ENCODE measurements around the gene SLIT1. TPM values are rescaled to one million over a fixed set of nuclear protein-coding genes. Genes with fewer than 3 reads are reported as not detected.

SLIT1 gene
- total RNA-seq, 4 donors from 2014 or later: 0.04 to 0.13 TPM; not detected in 2

DNA sequence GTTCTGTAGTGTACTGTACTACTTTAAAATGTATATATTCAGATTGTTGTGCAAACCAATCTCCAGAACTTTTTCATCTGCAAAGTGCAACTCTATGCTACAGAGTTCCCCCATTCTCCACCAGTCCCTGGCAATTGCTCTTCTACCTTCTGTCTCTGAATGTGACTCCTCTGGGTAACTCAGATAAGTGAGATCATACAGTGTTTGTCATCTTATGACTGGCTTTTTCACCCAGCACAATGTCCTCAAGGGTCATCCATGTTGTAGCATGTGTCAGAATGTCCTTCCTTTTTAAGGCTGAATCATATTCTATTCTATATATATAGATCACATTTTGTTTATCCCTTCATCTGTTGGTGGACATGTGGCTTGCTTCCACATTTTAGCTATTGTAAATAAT, 10.8 kb downstream of the SLIT1 start:
- no peak for ATAC-seq
- TF ChIP-seq POLR2AphosphoS5 (IDR thresholded peaks at IDR 0.05) (no peak), EP300 (IDR thresholded peaks at IDR 0.05) (no peak), POLR2A (IDR thresholded peaks at IDR 0.05) (no peak), CTCF (IDR thresholded peaks at IDR 0.05) (no peak)

GRCh38 chr10:97174276-97174775, 11.4 kb downstream of the SLIT1 start:
- TF ChIP-seq POLR2AphosphoS5 (IDR thresholded peaks at IDR 0.05) (no peak), CTCF (IDR thresholded peaks at IDR 0.05) (no peak), POLR2A (IDR thresholded peaks at IDR 0.05) (no peak), EP300 (IDR thresholded peaks at IDR 0.05) (no peak)

More for the DNA sequence above, 10.8 kb downstream of the SLIT1 start:
- H3K36me3 ChIP-seq: no peaks in the 10 kb centered on the region
- H3K4me1 ChIP-seq: peaks cover 0 to 7% (median 0%) of the 10 kb centered on the region in 3 donors
- H3K27ac ChIP-seq: no peak overlapping the region
- no peaks in the 10 kb centered on the region for H3K9me3 ChIP-seq
- no peak overlapping the region for H3K4me3 ChIP-seq
- H3K27me3 ChIP-seq: peaks cover 67% of the 10 kb centered on the region

GRCh38 chr10:97173036-97173435, 12.7 kb downstream of the SLIT1 start:
- Histone ChIP-seq H3K27me3 (peaks cover 60% of the 10 kb centered on the region), H3K36me3 (no peaks in the 10 kb centered on the region), H3K4me1 (no peaks in the 10 kb centered on the region), H3K27ac (no peak overlapping the region), H3K4me3 (no peak overlapping the region), H3K9me3 (no peaks in the 10 kb centered on the region)
- no peak for ATAC-seq
- WGBS, 2 donors (ENCODE audit: low coverage in 1 of 2): 60 to 92% methylated on average over 1 to 2 of the region's 6 CpGs
- TF ChIP-seq POLR2A (IDR thresholded peaks at IDR 0.05) (no peak), POLR2AphosphoS5 (IDR thresholded peaks at IDR 0.05) (no peak), CTCF (IDR thresholded peaks at IDR 0.05) (no peak), EP300 (IDR thresholded peaks at IDR 0.05) (no peak)

More at GRCh38 chr10:97174276-97174775, 11.4 kb downstream of the SLIT1 start:
- Histone ChIP-seq H3K27ac (no peak overlapping the region), H3K4me1 (peaks cover 0 to under 1% (median 0%) of the 10 kb centered on the region in 3 donors), H3K9me3 (no peaks in the 10 kb centered on the region), H3K4me3 (no peak overlapping the region), H3K36me3 (no peaks in the 10 kb centered on the region), H3K27me3 (peaks cover 65% of the 10 kb centered on the region)
- no peak for ATAC-seq
- 100% methylated on average over 1 of the region's 5 CpGs; no CpG with 5 or more reads in 1 of the 2 donors for WGBS, 2 donors (ENCODE audit: low coverage in 1 of 2)

DNA sequence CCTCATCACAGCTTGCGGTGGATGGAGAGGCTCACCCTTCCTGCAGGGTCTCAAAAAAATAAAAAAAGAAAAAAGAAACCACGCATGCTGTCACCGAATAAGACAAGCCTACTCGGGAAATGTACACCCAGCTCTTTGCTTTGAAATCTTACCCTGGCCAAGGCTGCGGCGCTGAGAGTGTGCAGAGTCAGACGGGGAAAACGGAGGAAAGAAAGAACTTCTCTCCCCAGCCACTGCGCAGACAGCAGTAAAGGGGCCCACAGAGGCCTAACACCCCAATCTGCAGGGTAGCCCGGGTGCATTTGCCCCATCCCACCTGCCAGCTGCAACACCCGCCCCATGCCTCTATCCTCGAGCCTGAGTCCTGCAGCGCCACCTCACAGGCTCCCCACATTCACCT, 14.8 kb downstream of the SLIT1 start:
- Histone ChIP-seq H3K9me3 (no peaks in the 10 kb centered on the region), H3K4me1 (no peaks in the 10 kb centered on the region), H3K27ac (no peak overlapping the region), H3K4me3 (no peak overlapping the region), H3K36me3 (no peaks in the 10 kb centered on the region), H3K27me3 (peaks cover 40% of the 10 kb centered on the region)
- WGBS, 2 donors (ENCODE audit: low coverage in 1 of 2): 53% methylated on average over 4 of the region's 13 CpGs; no CpG with 5 or more reads in 1 of the 2 donors
- ATAC-seq: no peak
- no peak for TF ChIP-seq POLR2A (IDR thresholded peaks at IDR 0.05)
- no peak for TF ChIP-seq EP300 (IDR thresholded peaks at IDR 0.05)
- TF ChIP-seq CTCF (IDR thresholded peaks at IDR 0.05): no peak
- no peak for TF ChIP-seq POLR2AphosphoS5 (IDR thresholded peaks at IDR 0.05)

- ATAC-seq: no peak
- H3K9me3 ChIP-seq: no peaks in the 10 kb centered on the region
- WGBS, 2 donors (ENCODE audit: low coverage in 1 of 2): 84 to 96% methylated on average over 5 to 10 of the region's 14 CpGs
- TF ChIP-seq POLR2A (IDR thresholded peaks at IDR 0.05) (no peak), POLR2AphosphoS5 (IDR thresholded peaks at IDR 0.05) (no peak), CTCF (IDR thresholded peaks at IDR 0.05) (no peak), EP300 (IDR thresholded peaks at IDR 0.05) (no peak)
- H3K36me3 ChIP-seq: no peaks in the 10 kb centered on the region
- H3K27me3 ChIP-seq: peaks cover 34% of the 10 kb centered on the region
- H3K27ac ChIP-seq: no peak overlapping the region
- H3K4me3 ChIP-seq: no peak overlapping the region
- no peaks in the 10 kb centered on the region for H3K4me1 ChIP-seq
Measured at GRCh38 chr10:97169911-97170693, 15.7 kb downstream of the SLIT1 start.
